Skin epidermis (tissue), 12 donors: ENCODE results near the gene PADI1.

Source experiments
- H3K27ac ChIP-seq, 21 experiments: fragments of 200-600 bp; sonication (generic) in 11 of 21; one replicate each; pipeline ENCODE4 v1.5.0; 2020; ENCODE audit warnings: mild to moderate bottlenecking in 3 of 21, inconsistent platforms in 2 of 21, moderate library complexity in 2 of 21
- H3K4me3 ChIP-seq, 7 experiments: fragments of 200-600 bp; sonication (generic) in 2 of 7; one replicate each; pipeline ENCODE4 v1.5.0; 2020; ENCODE audit warnings: inconsistent platforms in 2 of 7, mild to moderate bottlenecking in 2 of 7, moderate library complexity in 1 of 7

The PADI1 gene

DNA sequence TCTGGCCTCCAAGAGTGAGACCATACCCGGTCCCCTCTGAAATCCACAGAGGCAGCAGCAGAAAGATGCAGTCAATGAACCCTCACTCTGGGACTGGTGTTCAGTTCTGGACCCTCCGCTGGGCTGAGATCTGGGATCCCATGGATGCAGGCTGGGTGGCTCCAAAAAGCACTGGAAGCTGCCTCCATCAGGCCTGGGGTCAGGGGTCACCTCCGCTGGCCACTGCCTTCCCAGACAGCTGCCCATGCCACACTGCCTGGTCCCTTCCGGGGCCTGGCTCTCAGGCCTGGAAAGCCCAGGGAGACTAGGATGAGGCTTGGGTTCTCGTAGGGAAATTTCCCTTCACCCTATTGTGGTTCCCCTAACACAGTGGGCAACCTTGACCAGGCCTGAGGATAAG, 81.7 kb downstream of the PADI1 start:
- H3K27ac ChIP-seq: peak overlapping the region in 1 of 21 experiments; percentile 2

DNA sequence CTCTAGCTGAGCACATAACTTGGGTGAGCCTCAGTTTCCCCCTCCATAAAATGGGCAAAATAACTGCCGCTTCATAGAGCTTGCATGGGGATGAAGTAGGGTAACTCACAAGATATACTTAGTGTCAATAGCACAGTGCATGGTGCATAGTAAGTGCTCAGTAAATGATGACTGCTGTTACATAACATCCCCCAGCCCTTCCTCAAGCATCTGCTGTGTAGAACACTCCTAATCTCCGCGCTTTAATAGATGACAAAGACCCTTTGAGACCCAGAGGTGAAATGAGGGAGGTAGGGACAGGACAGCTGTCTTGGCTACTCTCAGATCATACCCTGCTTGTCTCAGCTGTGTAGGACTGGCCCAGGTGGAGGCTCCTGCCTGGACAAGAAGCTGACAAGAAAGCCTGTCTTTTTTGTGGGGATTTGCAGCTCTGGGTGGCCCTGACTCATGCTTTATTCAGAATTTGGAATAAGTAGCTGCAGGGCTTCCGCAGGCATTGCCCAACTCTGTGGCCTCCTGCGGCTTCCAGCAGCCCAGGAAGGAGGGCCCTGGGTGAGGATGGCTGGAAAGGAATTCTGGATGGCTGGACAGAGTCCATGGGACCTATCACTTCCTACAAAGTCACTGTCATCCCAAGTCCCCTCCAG, 82.3 kb downstream of the PADI1 start:
- H3K4me3 ChIP-seq: no peak overlapping the region
- H3K27ac ChIP-seq: peak overlapping the region in 1 of 21 experiments; percentile 2

More for the DNA sequence above, 81.7 kb downstream of the PADI1 start:
- no peak overlapping the region for H3K4me3 ChIP-seq

DNA sequence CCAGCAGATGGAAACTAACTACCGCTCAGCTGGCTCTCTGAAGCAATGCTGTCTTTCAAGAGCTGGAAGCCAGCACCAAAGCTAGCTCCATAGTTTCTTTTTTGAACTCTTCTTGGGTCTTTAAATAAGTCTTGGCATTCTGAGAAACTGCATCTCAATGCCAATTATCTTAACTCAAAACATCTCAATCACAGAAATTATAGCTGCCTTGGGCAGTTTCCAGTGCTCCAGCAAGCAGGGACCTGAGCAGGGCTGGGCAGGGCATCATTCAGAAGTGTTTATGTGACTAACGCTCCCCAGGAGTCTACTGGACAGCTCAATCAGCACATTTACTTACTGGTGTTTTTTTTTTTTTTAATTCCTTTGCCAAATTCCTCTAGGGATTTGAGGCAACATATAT, 84.8 kb downstream of the PADI1 start:
- no peak overlapping the region for H3K4me3 ChIP-seq
- peak overlapping the region in 4 of 21 experiments; percentile 26 to 54 (median 38) for H3K27ac ChIP-seq

DNA sequence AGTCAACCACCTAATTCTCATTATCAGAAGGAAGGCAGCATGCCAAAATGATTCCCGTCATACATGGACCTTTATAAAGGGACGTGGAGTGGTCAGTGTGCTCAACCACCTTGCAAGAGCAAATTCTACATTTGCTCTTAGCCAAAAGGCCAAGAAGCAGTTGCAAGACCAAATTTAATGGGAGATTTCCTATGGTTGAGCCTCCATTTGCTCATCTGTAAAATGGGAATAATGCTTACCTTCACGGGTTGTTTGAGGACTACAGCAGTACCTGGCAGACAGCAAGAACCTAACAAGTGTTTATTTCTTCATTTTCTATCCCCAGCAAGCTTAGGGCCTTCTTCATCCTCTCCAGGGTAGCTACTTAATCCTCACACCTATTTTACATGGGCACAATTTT, 85.6 kb downstream of the PADI1 start:
- Histone ChIP-seq H3K4me3 (no peak overlapping the region), H3K27ac (no peak overlapping the region)

DNA sequence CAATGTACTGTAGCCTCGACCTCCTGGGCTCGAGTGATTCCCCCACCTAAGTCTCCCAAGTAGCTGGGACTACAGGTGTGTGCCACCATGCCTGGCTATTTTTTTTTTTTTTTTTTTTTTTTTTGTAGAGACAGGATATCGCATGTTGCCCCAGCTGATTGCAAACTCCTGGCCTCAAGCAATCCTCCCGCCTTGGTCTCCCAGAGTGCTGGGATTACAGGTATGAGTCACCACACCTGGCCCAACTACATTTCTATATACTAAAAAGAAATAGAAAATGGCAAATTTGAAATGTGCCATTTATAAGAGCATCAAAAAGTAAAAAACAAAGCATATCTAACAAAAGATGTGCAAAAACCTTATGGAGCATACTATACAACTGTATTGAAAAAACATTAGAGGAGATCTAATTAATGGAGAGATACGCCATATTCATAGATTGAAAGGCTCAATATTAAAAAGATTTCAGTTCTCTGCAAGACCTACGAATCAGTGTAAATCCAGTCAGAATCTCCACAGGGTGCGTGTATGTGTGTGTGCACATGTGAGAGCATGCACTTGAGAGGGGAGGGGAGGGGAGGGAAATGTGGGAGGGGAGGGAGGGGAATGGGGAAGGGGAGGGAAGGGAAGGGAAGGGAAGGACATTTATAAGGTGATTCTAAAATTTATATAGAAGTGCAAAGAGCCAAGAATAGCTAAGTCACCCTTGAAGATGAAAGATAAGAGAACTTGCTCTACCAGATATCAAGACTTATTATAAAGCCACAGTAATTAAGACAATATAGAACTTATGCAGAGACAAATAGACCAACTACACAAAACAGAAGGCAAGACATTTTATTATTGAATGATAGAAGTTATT, 87.6 kb downstream of the PADI1 start:
- Histone ChIP-seq H3K27ac (peak overlapping the region in 1 of 21 experiments; percentile 24), H3K4me3 (no peak overlapping the region)

DNA sequence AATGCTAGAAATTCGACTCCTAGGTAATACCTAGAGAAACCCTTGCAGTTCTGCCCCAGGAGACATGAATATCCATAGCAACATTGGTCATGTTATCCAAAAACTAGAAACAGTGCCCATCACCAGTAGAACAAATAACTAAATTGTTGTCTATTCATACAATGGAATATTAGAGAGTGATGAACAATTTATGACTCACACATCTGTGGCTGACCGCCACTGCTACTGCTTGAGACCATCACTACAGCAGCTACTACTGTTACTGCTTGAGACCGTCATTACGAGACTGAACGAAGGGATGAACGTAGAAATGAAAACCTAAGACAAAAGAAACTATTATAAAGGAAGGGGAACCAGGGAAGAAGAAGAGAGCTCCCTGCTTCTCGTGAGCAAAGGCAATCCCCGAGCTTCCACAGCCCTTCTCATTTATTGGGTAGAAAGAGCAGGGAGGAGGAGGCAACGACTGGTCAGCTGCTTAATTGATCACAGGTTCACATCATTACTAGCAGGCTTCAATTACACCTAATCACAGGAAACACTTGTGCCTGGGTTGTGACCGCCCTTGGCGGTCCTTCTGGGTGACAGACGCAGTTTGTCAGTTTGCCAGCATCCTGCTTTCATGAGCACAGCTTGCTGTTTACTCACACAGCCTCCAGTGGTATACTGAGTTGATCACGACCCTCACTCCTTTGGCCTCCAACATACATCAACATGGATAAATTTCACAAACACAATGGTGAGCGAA, 88.9 kb downstream of the PADI1 start:
- Histone ChIP-seq H3K4me3 (no peak overlapping the region), H3K27ac (peak overlapping the region in 2 of 21 experiments; percentile 24)

DNA sequence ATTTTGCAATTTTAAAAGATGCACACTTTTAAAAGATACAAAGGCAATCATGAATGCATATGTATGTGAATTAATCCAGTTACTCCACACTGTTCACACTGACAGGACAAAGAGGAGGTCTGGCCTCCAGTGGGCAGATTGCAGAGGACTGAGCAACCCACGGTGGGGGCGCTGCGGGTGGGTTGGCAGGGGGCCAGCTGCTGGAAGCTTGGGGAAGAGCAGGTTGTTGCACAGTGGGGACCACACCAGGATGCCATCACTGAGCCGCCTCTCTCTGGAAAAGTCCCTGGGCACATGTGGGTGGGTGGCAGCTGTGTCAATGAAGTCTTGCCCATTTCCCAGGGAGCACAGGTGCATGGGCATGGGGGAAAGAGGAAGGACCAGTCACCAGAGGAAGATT, 90.4 kb downstream of the PADI1 start:
- H3K4me3 ChIP-seq: no peak overlapping the region
- H3K27ac ChIP-seq: no peak overlapping the region
